Loucy (cell line): ENCODE results near the gene LENG8.

Experiments
- CTCF ChIP-seq: fragments of 200-600 bp; sonication (generic); conservative IDR thresholded peaks from 2 replicates; pipeline ENCODE4 v1.5.1; 2014; ENCODE audit warnings: mild to moderate bottlenecking, antibody characterized with exemption, low read length
- EZH2phosphoT487 ChIP-seq: fragments of 200-600 bp; IDR thresholded peaks from 2 replicates; pipeline ENCODE4 v1.6.1; 2018; ENCODE audit warnings: antibody characterized with exemption, mild to moderate bottlenecking, moderate library complexity, borderline replicate concordance

DNA sequence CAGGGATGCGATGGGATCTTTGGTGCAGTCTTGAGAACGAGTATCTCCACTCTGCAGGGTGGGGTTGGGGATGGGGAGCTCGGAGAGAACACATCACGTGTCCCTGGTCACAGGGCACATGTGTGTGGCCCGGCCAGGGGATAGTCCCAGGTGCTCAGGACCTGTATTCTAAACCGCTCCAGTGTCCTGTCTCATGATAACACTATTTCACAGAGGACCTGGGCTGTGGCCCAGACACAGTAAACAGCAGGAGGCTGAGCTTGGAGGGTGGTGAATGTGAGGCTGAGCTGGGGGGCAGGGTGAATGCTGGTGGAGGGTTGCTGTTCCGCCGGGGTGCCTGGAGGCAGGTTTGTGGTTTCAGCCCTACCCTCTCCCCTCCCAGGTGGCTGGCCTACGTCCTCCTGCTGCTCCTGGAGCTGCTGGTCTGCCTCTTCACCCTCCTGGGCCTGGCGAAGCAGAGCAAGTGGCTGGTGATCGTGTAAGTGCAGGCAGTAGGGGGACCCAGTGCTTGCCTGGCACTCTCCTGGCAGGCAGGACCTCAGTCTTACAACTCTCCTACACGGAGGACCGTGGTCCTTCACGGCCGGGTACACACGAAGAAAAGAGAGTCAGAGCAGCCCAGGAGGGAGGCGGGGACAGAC, 22.6 kb upstream of the LENG8 start:
- no peak for TF ChIP-seq CTCF
- no peak for TF ChIP-seq EZH2phosphoT487
